ENCODE results near the gene HGD.

HGD gene

DNA sequence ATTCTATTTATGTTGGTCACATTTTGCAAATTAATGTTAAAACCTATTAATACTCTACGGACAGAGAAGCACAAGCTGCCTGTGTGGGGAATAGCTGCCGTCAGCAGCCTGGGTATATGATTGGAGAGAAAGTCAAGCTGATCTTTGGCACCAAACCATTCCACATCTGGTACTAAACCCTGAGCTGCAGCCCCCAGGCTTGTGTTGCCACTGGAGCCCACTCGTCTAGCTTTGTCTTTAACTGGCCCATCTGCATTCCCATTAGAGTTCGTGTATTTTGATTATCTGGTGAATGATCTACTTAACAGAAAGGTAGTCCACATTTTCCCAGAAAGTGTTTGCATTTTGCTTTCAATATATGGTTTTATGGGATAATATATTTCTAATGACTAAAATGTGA, 80.5 kb downstream of the HGD start:
- DNase-seq (ENCODE audit: low read depth, low spot score) = no peak
- POLR2A ChIA-PET = no interaction called here
- CTCF ChIA-PET = interaction anchor here (1.2 to 2.5 kb wide), 3 partner anchors 10 to 194 kb away, joined by 4 to 8 read pairs (median 8); no protein-coding TSS in a partner anchor
- no peak overlapping the region for H3K4me3 ChIP-seq (ENCODE audit: low read depth, low read length)
- TF ChIP-seq, protein P1, sequence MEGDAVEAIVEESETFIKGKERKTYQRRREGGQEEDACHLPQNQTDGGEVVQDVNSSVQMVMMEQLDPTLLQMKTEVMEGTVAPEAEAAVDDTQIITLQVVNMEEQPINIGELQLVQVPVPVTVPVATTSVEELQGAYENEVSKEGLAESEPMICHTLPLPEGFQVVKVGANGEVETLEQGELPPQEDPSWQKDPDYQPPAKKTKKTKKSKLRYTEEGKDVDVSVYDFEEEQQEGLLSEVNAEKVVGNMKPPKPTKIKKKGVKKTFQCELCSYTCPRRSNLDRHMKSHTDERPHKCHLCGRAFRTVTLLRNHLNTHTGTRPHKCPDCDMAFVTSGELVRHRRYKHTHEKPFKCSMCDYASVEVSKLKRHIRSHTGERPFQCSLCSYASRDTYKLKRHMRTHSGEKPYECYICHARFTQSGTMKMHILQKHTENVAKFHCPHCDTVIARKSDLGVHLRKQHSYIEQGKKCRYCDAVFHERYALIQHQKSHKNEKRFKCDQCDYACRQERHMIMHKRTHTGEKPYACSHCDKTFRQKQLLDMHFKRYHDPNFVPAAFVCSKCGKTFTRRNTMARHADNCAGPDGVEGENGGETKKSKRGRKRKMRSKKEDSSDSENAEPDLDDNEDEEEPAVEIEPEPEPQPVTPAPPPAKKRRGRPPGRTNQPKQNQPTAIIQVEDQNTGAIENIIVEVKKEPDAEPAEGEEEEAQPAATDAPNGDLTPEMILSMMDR (IDR thresholded peaks at IDR 0.05; ENCODE audit: insufficient read depth, low read length, missing control alignments) = no peak

DNA sequence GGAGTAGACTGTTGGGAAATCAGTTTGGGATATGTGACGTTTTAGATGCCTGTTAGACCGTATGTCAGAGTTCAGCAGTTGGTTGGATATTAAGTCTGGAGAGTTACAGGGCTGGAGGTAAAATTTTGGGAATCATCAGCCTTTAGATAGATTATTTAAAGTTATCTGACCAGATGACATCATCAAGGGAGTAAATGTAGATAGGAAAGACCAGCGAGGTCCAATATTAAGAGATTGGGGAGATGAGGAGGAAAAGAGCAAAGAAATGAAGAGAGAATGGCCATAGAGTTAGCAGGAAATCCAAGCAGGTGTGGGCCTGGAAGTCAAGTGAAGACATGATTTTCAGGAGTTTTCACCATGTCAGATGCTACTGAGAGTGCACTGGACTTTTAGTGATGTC, 82.8 kb downstream of the HGD start:
- H3K4me3 ChIP-seq (ENCODE audit: low read depth, low read length) = no peak overlapping the region
- TF ChIP-seq, protein P1 (IDR thresholded peaks at IDR 0.05; ENCODE audit: insufficient read depth, low read length, missing control alignments) = no peak
- DNase-seq (ENCODE audit: low read depth, low spot score) = no peak
- ChIA-PET POLR2A (no interaction called here), CTCF (no interaction called here)

DNA sequence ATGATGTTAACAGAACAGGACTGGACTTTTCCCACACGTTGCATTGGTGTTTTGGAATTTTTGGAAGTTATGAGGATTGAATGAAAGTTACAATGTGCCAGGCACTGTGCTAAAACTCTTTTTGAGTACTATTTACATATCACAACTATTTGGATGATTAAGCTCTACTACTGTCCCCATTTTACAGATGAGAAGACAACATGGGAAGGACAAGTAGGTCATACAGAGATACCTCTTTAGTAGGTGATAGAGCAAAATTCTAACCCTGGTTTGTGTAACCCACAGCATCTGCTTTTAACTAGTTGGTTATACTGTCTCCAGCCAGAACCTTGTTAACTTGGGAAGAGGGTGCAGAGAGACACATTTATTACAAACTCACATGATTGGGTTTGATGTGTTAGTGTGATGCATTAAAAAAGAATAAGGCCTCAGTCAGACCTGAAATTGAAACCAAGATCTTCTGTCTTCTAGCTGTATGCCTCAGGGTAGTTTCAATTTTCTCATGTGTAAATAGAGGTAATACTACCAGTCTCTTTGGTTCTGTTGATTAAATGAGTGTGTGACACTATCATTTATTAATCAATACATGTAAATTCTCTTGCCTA, 84.5 kb downstream of the HGD start:
- POLR2A ChIA-PET = interaction anchor here (0.6 kb wide), 1 partner anchor 353 kb away, joined by 3 read pairs; no protein-coding TSS in a partner anchor
- no peak overlapping the region; the same call in 1 of the 2 replicates for H3K4me3 ChIP-seq (ENCODE audit: low read depth, low read length)
- no peak for DNase-seq (ENCODE audit: low read depth, low spot score)
- CTCF ChIA-PET = interaction anchor here (1.0 to 3.8 kb wide), 4 partner anchors 29 to 197 kb away, joined by 3 to 26 read pairs (median 12); no protein-coding TSS in a partner anchor
- TF ChIP-seq, protein P1 (IDR thresholded peaks at IDR 0.05; ENCODE audit: insufficient read depth, low read length, missing control alignments) = no peak

DNA sequence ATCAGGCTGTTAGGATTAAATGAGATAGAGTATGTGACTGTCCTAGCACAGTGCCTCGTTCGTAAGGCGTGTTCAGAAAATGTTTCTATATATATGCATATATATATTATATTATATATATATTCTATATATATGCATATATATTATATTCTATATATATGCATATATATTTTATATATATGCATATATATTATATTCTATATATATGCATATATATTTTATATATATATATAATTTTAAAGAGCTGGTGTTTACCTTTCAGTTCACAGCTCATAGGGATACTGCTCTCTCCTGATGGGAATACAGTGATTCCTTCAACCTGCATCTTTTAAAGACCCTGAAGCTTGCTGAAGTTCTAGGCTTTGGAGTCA, 85.2 kb downstream of the HGD start:
- POLR2A ChIA-PET = interaction anchor here (0.6 to 1.4 kb wide), 2 partner anchors 196 to 352 kb away, joined by 3 to 7 read pairs; no protein-coding TSS in a partner anchor
- peak overlapping the region; percentile 84 for H3K4me3 ChIP-seq (ENCODE audit: low read depth, low read length)
- CTCF ChIA-PET = interaction anchor here (1.0 to 3.8 kb wide), 6 partner anchors 20 to 198 kb away, joined by 3 to 26 read pairs (median 3); no protein-coding TSS in a partner anchor
- DNase-seq (ENCODE audit: low read depth, low spot score) = no peak
- TF ChIP-seq, protein P1 (IDR thresholded peaks at IDR 0.05; ENCODE audit: insufficient read depth, low read length, missing control alignments) = no peak

DNA sequence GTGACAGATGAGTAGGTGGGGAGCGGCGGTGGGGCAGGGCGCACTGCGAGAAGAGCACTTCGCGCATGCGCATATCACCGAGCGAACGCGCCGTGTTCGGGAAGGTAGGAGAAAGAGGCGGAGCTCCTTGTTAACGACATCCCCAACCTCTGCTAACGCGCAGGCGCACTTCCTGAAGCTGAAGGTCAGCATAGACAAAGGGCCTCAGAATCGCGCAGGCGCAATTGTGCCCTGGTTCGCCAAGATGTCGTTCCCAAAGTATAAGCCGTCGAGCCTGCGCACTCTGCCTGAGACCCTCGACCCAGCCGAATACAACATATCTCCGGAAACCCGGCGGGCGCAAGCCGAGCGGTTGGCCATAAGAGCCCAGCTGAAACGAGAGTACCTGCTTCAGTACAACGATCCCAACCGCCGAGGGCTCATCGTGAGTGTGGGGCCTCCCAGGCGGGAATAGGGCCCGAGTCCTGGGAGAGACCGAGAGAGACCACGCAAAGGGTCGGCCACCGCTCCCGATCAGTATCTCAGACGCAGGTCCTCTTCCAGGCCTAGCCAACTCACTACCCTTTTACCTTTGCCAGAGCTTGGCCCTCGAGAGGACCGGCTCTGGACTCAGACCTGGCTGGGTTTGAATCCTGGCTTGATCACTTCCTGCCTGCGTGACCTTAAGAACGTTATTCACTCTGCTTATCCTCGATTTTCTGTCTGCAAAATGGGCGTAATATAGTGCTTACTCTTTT, 85.8 kb downstream of the HGD start, which contains the start of gene NDUFB4:
Gene NDUFB4, plus strand, starts transcription at position 221 of the 737 bp plus-strand sequence. Its CDS starts 24 bp downstream, at position 245.
- ChIA-PET POLR2A (interaction anchor here (0.5 to 1.4 kb wide), 8 partner anchors 45 to 211 kb away, joined by 3 to 7 read pairs (median 4); partner anchors contain the start of genes GTF2E1 and RABL3), CTCF (interaction anchor here (0.5 to 3.8 kb wide), 12 partner anchors 9 to 247 kb away, joined by 3 to 26 read pairs (median 4); no protein-coding TSS in a partner anchor)
- peak within 1 kb of the TSS; percentile 84 for H3K4me3 ChIP-seq (ENCODE audit: low read depth, low read length)
- peak; percentile 93 for DNase-seq (ENCODE audit: low read depth, low spot score)
- TF ChIP-seq, protein P1 (IDR thresholded peaks at IDR 0.05; ENCODE audit: insufficient read depth, low read length, missing control alignments) = no peak

DNA sequence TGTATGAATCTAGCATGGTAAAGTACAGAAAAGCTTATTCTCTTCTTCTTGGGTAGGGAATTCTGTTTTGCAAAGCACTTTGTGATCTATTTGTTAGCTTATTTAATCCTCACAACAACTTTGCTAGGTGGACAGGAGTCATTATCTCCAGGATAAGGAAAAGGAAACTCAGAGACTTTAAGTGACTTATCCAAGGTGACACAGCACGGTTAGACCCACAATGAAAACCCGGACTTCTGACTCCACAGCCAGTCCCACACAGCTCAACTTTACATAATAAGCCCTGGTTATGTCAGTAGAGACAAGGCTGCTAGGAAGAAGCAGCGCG, 86.3 kb downstream of the HGD start:
- ChIA-PET POLR2A (interaction anchor here (0.5 to 1.4 kb wide), 9 partner anchors 45 to 212 kb away, joined by 3 to 7 read pairs (median 3); partner anchors contain the start of genes GTF2E1 and RABL3), CTCF (interaction anchor here (0.5 to 3.8 kb wide), 9 partner anchors 9 to 247 kb away, joined by 3 to 26 read pairs (median 5); no protein-coding TSS in a partner anchor)
- TF ChIP-seq, protein P1 (IDR thresholded peaks at IDR 0.05; ENCODE audit: insufficient read depth, low read length, missing control alignments) = no peak
- no peak for DNase-seq (ENCODE audit: low read depth, low spot score)
- peak overlapping the region; percentile 84 for H3K4me3 ChIP-seq (ENCODE audit: low read depth, low read length)
